ENCODE measurements around the gene GPD1. TPM values are rescaled to one million over a fixed set of nuclear protein-coding genes. Genes with fewer than 3 reads are reported as not detected.
"Not testable (repeated sequence)": the region's sequence is repeated elsewhere in the genome, so short reads cannot be mapped to it uniquely, and the experiment has no call there.

GPD1 gene
- total RNA-seq, 2 experiments from 2014 or later, result 0.10 to 0.34 TPM

GRCh38 chr12:50074936-50075807, 28.6 kb upstream of the GPD1 start:
- no peak overlapping the region for H3K4me3 Mint-ChIP-seq
- no peak overlapping the region for H3K27ac Mint-ChIP-seq
- CTCF ChIA-PET, result interaction anchor here (0.8 to 15.4 kb wide), 17 partner anchors 10 to 239 kb away, joined by 3 to 259 read pairs (median 5); partner anchors contain the start of genes COX14 and SMARCD1
- H3K36me3 Mint-ChIP-seq, result no peaks in the 10 kb centered on the region
- no peaks in the 10 kb centered on the region for H3K9me3 Mint-ChIP-seq
- H3K4me1 Mint-ChIP-seq (ENCODE audit: low read depth), result peaks cover 7% of the 10 kb centered on the region
- POLR2A ChIA-PET, result interaction anchor here (0.6 to 1.1 kb wide), 2 partner anchors 9 to 40 kb away, joined by 3 read pairs; no protein-coding TSS in a partner anchor
- intact Hi-C loops (cut with micrococcal nuclease), result no loop called here
- DNase-seq, result peak; percentile 87
- no peaks in the 10 kb centered on the region for H3K27me3 Mint-ChIP-seq

DNA sequence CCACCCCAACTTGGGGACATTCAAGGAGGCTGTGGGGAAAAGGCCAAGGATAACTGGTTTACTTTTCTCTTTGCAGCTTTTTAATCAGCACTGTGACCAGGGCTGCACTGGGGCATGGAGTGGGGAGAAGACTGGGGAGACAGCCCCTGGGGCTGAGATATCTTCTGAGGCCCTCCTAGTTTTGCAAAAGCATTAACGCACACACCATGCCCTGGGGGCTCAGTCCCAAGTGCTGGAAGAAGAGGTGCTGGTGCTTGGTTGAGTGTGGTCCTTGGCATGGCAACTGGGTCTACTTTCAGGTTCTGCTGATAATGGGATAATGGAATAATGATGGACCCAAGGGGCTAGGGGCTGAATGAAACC, 28.0 kb upstream of the GPD1 start:
- H3K27ac Mint-ChIP-seq, result no peak overlapping the region
- H3K4me3 Mint-ChIP-seq, result no peak overlapping the region
- intact Hi-C loops (cut with micrococcal nuclease), result no loop called here
- no peaks in the 10 kb centered on the region for H3K27me3 Mint-ChIP-seq
- H3K4me1 Mint-ChIP-seq (ENCODE audit: low read depth), result peaks cover 2% of the 10 kb centered on the region
- H3K9me3 Mint-ChIP-seq, result no peaks in the 10 kb centered on the region
- no peak for DNase-seq
- CTCF ChIA-PET, result interaction anchor here (1.1 to 15.4 kb wide), 6 partner anchors 9 to 109 kb away, joined by 3 to 259 read pairs (median 6); partner anchors contain the start of gene SMARCD1
- no peaks in the 10 kb centered on the region for H3K36me3 Mint-ChIP-seq
- POLR2A ChIA-PET, result interaction anchor here (1.1 kb wide), 1 partner anchor 9 kb away, joined by 3 read pairs; no protein-coding TSS in a partner anchor

- DNase-seq, result no peak
These were observed 26.7 kb upstream of the GPD1 start for GRCh38 chr12:50077099-50077498.

DNA sequence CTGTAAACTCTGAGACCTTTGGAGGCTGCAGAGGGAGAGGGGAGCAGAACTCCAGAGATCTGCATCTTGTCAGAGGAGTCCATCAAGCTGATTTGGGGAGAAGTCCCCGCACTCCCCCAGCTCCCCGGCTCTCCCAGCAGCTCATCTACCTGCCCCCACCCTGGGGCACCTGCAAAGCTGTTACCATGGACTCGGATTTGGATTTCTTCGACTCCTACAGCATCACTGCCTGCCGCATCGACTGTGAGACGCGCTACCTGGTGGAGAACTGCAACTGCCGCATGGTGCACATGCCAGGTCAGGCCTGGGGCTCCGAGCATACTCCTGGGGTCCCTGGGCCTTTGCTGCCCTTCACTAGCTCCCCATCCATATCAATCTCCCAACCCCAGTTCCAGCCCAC, 25.5 kb upstream of the GPD1 start:
- H3K4me3 Mint-ChIP-seq, result no peak overlapping the region
- no peak overlapping the region for H3K27ac Mint-ChIP-seq
- H3K27me3 Mint-ChIP-seq, result no peaks in the 10 kb centered on the region
- POLR2A ChIA-PET, result no interaction called here
- intact Hi-C loops (cut with micrococcal nuclease), result no loop called here
- H3K36me3 Mint-ChIP-seq, result no peaks in the 10 kb centered on the region
- H3K9me3 Mint-ChIP-seq, result no peaks in the 10 kb centered on the region
- DNase-seq, result no peak
- CTCF ChIA-PET, result interaction anchor here (0.8 to 1.9 kb wide), 7 partner anchors 9 to 111 kb away, joined by 3 to 5 read pairs (median 3); no protein-coding TSS in a partner anchor
- peaks cover 4% of the 10 kb centered on the region for H3K4me1 Mint-ChIP-seq (ENCODE audit: low read depth)

More at GRCh38 chr12:50077099-50077498, 26.7 kb upstream of the GPD1 start:
- intact Hi-C loops (cut with micrococcal nuclease), result no loop called here
- Mint-ChIP-seq H3K27me3 (no peaks in the 10 kb centered on the region), H3K27ac (no peak overlapping the region), H3K9me3 (no peaks in the 10 kb centered on the region), H3K4me3 (no peak overlapping the region), H3K4me1 (ENCODE audit: low read depth) (peaks cover 4% of the 10 kb centered on the region), H3K36me3 (no peaks in the 10 kb centered on the region)
- CTCF ChIA-PET, result interaction anchor here (0.8 to 1.4 kb wide), 10 partner anchors 8 to 337 kb away, joined by 3 to 8 read pairs (median 4); partner anchors contain the start of gene SMARCD1
- POLR2A ChIA-PET, result interaction anchor here (0.7 kb wide), 1 partner anchor 403 kb away, joined by 3 read pairs; no protein-coding TSS in a partner anchor

DNA sequence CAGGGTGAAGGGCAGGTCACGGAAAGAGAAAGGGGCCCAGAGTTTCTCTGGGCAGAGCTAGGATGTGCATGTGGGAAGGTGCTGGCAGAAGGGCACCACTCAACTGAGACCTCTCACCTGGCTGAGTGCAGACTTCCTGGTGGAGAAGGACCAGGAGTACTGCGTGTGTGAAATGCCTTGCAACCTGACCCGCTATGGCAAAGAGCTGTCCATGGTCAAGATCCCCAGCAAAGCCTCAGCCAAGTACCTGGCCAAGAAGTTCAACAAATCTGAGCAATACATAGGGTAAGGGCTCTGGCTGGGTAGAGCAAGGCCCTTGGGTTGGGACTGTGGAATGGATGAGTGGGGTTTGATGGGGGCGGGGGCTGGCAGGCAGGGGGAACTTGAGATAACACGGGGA, 24.0 kb upstream of the GPD1 start:
- peaks cover 11% of the 10 kb centered on the region for H3K4me1 Mint-ChIP-seq (ENCODE audit: low read depth)
- H3K36me3 Mint-ChIP-seq, result no peaks in the 10 kb centered on the region
- H3K27me3 Mint-ChIP-seq, result no peaks in the 10 kb centered on the region
- ChIA-PET POLR2A (no interaction called here), CTCF (interaction anchor here (1.0 to 1.9 kb wide), 4 partner anchors 9 to 112 kb away, joined by 3 to 8 read pairs (median 6); partner anchors contain the start of gene COX14)
- intact Hi-C loops (cut with micrococcal nuclease), result no loop called here
- H3K27ac Mint-ChIP-seq, result no peak overlapping the region
- H3K9me3 Mint-ChIP-seq, result no peaks in the 10 kb centered on the region
- no peak for DNase-seq
- no peak overlapping the region for H3K4me3 Mint-ChIP-seq

DNA sequence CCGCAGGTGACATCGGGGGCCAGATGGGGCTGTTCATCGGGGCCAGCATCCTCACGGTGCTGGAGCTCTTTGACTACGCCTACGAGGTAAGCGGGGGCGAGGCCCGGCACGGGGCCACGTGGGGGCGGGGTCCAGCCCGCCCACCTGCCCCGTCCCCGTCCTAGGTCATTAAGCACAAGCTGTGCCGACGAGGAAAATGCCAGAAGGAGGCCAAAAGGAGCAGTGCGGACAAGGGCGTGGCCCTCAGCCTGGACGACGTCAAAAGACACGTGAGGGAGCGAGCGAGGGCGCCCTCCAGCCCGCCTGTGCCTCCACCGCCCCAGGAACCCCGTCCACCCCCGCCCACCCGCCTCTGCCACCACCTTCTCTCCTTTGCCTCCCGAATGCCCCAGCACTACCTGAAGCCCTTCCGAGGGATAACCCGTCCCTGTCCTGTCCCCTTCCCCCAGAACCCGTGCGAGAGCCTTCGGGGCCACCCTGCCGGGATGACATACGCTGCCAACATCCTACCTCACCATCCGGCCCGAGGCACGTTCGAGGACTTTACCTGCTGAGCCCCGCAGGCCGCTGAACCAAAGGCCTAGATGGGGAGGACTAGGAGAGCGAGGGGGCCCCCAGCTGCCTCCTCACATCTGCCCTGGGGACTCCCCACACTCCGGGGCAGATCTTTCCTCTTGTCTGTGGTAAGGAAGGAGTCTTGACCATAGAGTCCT, 22.6 kb upstream of the GPD1 start:
- ChIA-PET CTCF (interaction anchor here (0.8 to 1.5 kb wide), 4 partner anchors 10 to 136 kb away, joined by 3 to 4 read pairs (median 3); partner anchors contain the start of gene COX14), POLR2A (interaction anchor here (0.5 kb wide), 1 partner anchor 14 kb away, joined by 3 read pairs; no protein-coding TSS in a partner anchor)
- Mint-ChIP-seq H3K36me3 (no peaks in the 10 kb centered on the region), H3K27ac (no peak overlapping the region), H3K27me3 (no peaks in the 10 kb centered on the region), H3K9me3 (no peaks in the 10 kb centered on the region), H3K4me3 (no peak overlapping the region), H3K4me1 (ENCODE audit: low read depth) (peaks cover 17% of the 10 kb centered on the region)
- DNase-seq, result no peak
- intact Hi-C loops (cut with micrococcal nuclease), result no loop called here

GRCh38 chr12:50082644-50083043, 21.2 kb upstream of the GPD1 start:
- H3K4me1 Mint-ChIP-seq (ENCODE audit: low read depth), result peaks cover 30% of the 10 kb centered on the region
- no peaks in the 10 kb centered on the region for H3K27me3 Mint-ChIP-seq
- H3K36me3 Mint-ChIP-seq, result peaks cover 5% of the 10 kb centered on the region
- H3K9me3 Mint-ChIP-seq, result no peaks in the 10 kb centered on the region
- H3K4me3 Mint-ChIP-seq, result no peak overlapping the region
- ChIA-PET CTCF (interaction anchor here (1.1 to 1.7 kb wide), 3 partner anchors 13 to 115 kb away, joined by 4 to 7 read pairs (median 6); partner anchors contain the start of gene COX14), POLR2A (no interaction called here)
- no peak overlapping the region for H3K27ac Mint-ChIP-seq
- intact Hi-C loops (cut with micrococcal nuclease), result no loop called here
- no peak for DNase-seq

DNA sequence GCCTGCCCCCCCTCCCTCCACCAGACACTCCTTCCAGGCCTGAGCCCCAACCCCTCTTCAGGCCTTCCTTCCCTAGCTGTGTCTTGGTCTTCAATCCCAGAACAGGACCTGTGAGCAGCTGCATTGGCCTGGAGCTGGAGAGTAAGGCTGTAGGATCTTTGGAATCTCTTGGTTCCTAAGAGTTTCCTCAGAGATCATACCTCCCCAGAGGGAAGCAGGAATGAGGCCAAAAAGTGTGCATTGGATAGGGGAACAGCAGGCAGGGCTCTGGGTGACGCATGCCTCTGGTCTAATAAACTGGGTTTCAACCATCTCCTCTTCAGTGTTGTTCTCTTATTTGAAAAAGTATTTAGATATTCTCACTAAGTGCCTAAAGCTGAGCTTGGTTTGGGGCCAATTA, 20.5 kb upstream of the GPD1 start:
- POLR2A ChIA-PET, result no interaction called here

GRCh38 chr12:50084409-50084774, 19.4 kb upstream of the GPD1 start:
- Mint-ChIP-seq H3K4me1 (ENCODE audit: low read depth) (peaks cover 44% of the 10 kb centered on the region), H3K36me3 (peaks cover 10% of the 10 kb centered on the region), H3K4me3 (peak overlapping the region; percentile 89), H3K27ac (peak overlapping the region; percentile 94)
- intact Hi-C loops (cut with micrococcal nuclease); H3K27me3 Mint-ChIP-seq; DNase-seq; H3K9me3 Mint-ChIP-seq: not testable (repeated sequence)
- CTCF ChIA-PET, result interaction anchor here (0.6 to 9.3 kb wide), 19 partner anchors 8 to 741 kb away, joined by 3 to 138 read pairs (median 4); partner anchors contain the start of genes CERS5, COX14 and RACGAP1
- POLR2A ChIA-PET, result interaction anchor here (0.6 to 1.7 kb wide), 11 partner anchors 8 to 457 kb away, joined by 3 to 21 read pairs (median 4); partner anchors contain the start of genes COX14 and RACGAP1

More for the DNA sequence above, 20.5 kb upstream of the GPD1 start:
- DNase-seq, result no peak
- intact Hi-C loops (cut with micrococcal nuclease), result no loop called here
- Mint-ChIP-seq H3K36me3 (peaks cover 5% of the 10 kb centered on the region), H3K4me3 (peak overlapping the region; percentile 61), H3K27ac (peak overlapping the region; percentile 79), H3K27me3 (no peaks in the 10 kb centered on the region), H3K4me1 (ENCODE audit: low read depth) (peaks cover 37% of the 10 kb centered on the region), H3K9me3 (no peaks in the 10 kb centered on the region)
- CTCF ChIA-PET, result interaction anchor here (1.1 to 2.9 kb wide), 4 partner anchors 9 to 116 kb away, joined by 4 to 16 read pairs (median 6); partner anchors contain the start of gene COX14

GRCh38 chr12:50084775-50085614, 18.8 kb upstream of the GPD1 start, which contains the start of gene SMARCD1:
TSS of gene SMARCD1 (plus strand) at chr12:50085342. CDS start at chr12:50085370, 28 bp downstream.
- H3K27ac Mint-ChIP-seq, result peak within 1 kb of the TSS; percentile 94
- intact Hi-C loops (cut with micrococcal nuclease), result loop anchor here (1.0 to 5.0 kb wide), 4 partner anchors 27 to 315 kb away; partner anchors contain the start of genes CERS5, COX14 and LARP4
- H3K4me3 Mint-ChIP-seq, result peak within 1 kb of the TSS; percentile 89
- H3K27me3 Mint-ChIP-seq, result no peaks in the 10 kb centered on the region
- CTCF ChIA-PET, result interaction anchor here (0.6 to 9.3 kb wide), 22 partner anchors 9 to 740 kb away, joined by 3 to 138 read pairs (median 4); partner anchors contain the start of genes CERS5, COX14 and RACGAP1
- H3K9me3 Mint-ChIP-seq, result no peaks in the 10 kb centered on the region
- POLR2A ChIA-PET, result interaction anchor here (0.6 to 1.7 kb wide), 11 partner anchors 9 to 458 kb away, joined by 3 to 21 read pairs (median 4); partner anchors contain the start of genes COX14 and RACGAP1
- H3K36me3 Mint-ChIP-seq, result peaks cover 14% of the 10 kb centered on the region
- H3K4me1 Mint-ChIP-seq (ENCODE audit: low read depth), result peaks cover 44% of the 10 kb centered on the region
- DNase-seq, result peak; percentile 91

All from activated CD4-positive, alpha-beta memory T cell treated with anti-CD3 and anti-CD28 coated beads for 36 hours (primary cell).